CD14-positive monocyte (primary cell): ENCODE data around the gene AVP. TPM values are rescaled to one million over a fixed set of nuclear protein-coding genes. Genes with fewer than 3 reads are reported as not detected.

Experiments
- DNase-seq, 3 donors: peaks; one replicate each; pipeline ENCODE4 v3.0.0-alpha.2; 2011 to 2022
- H2AFZ ChIP-seq: 2 replicates; pipeline ENCODE4 v1.6.0; 2012; ENCODE audit warnings: mild to moderate bottlenecking, low read depth, low read length, inconsistent platforms; ENCODE audit not compliant: insufficient read depth, poor library complexity, severe bottlenecking
- H3K27ac ChIP-seq, 2 donors: 1 replicate in 1 of 2; 2 replicates in 1 of 2; pipeline ENCODE4 v1.5.1; 2012 to 2013; ENCODE audit warnings: low read length in 2 of 2, control low read depth in 1 of 2, inconsistent platforms in 1 of 2, low read depth in 1 of 2, mild to moderate bottlenecking in 1 of 2
- H3K27me3 ChIP-seq, 2 donors: one replicate each; pipeline versions ENCODE4 v1.6.0 to v1.6.1; 2011 to 2013; ENCODE audit warnings: low read length in 2 of 2; ENCODE audit not compliant: control insufficient read depth in 2 of 2, insufficient read depth in 2 of 2
- H3K36me3 ChIP-seq, 2 donors: replicated peaks in 1 of 2; 1 replicate in 1 of 2; 2 replicates in 1 of 2; pipeline versions ENCODE4 v1.5.1 to v1.6.1; 2012 to 2013; ENCODE audit warnings: low read length in 2 of 2, control low read depth in 1 of 2, inconsistent platforms in 1 of 2, mild to moderate bottlenecking in 1 of 2; ENCODE audit not compliant: insufficient read depth in 2 of 2, control insufficient read depth in 1 of 2
- H3K4me1 ChIP-seq, 2 donors: 1 replicate in 1 of 2; 2 replicates in 1 of 2; pipeline versions ENCODE4 v1.5.1 to v1.6.1; 2012 to 2013; ENCODE audit warnings: low read length in 2 of 2, control low read depth in 1 of 2, inconsistent platforms in 1 of 2, mild to moderate bottlenecking in 1 of 2, moderate library complexity in 1 of 2; ENCODE audit not compliant: insufficient read depth in 2 of 2, control insufficient read depth in 1 of 2
- H3K4me2 ChIP-seq: replicated peaks from 2 replicates; pipeline ENCODE3; 2012; ENCODE audit warnings: low read length, moderate library complexity, mild to moderate bottlenecking; ENCODE audit not compliant: poor library complexity, severe bottlenecking; ENCODE audit errors: extremely low read depth
- H3K4me3 ChIP-seq, 3 experiments: fragments of 200-600 bp in 1 of 3; sonication (generic) in 1 of 3; replicated peaks in 1 of 3; 1 replicate in 2 of 3; 2 replicates in 1 of 3; pipeline ENCODE4 v1.5.1; 2011 to 2013; ENCODE audit warnings: low read length in 3 of 3, mild to moderate bottlenecking in 3 of 3, control low read depth in 2 of 3, low read depth in 2 of 3, inconsistent platforms in 1 of 3, moderate library complexity in 1 of 3
- H3K79me2 ChIP-seq: 2 replicates; pipeline ENCODE4 v1.6.0; 2012; ENCODE audit warnings: mild to moderate bottlenecking, control low read depth, inconsistent platforms, low read length, moderate library complexity; ENCODE audit not compliant: insufficient read depth
- H3K9ac ChIP-seq: 2 replicates; pipeline ENCODE4 v1.6.0; 2017; ENCODE audit warnings: low read length, mild to moderate bottlenecking; ENCODE audit not compliant: insufficient read depth, poor library complexity, severe bottlenecking
- H3K9me3 ChIP-seq, 2 donors: replicated peaks in 1 of 2; 1 replicate in 1 of 2; 2 replicates in 1 of 2; pipeline versions ENCODE4 v1.5.1 to v1.6.1; 2012 to 2013; ENCODE audit warnings: low read length in 2 of 2, control low read depth in 1 of 2; ENCODE audit not compliant: control insufficient read depth in 1 of 2, insufficient read depth in 1 of 2
- H4K20me1 ChIP-seq: 2 replicates; pipeline ENCODE4 v1.6.0; 2012; ENCODE audit warnings: mild to moderate bottlenecking, low read length, control low read depth, moderate library complexity; ENCODE audit not compliant: insufficient read depth
- H3K27ac Mint-ChIP-seq, 7 donors: one replicate each; pipeline ENCODE4 v1.8.0; 2020; ENCODE audit warnings: mild to moderate bottlenecking in 7 of 7, mixed read lengths in 7 of 7, moderate library complexity in 6 of 7, inconsistent platforms in 2 of 7
- H3K27me3 Mint-ChIP-seq, 3 donors: one replicate each; pipeline ENCODE4 v1.8.0; 2021 to 2022; ENCODE audit warnings: low read depth in 3 of 3, mild to moderate bottlenecking in 3 of 3, mixed read lengths in 3 of 3, moderate library complexity in 3 of 3, inconsistent platforms in 1 of 3
- H3K36me3 Mint-ChIP-seq, 2 donors: one replicate each; pipeline ENCODE4 v1.8.0; 2020; ENCODE audit warnings: mixed read lengths in 2 of 2, inconsistent platforms in 1 of 2, mild to moderate bottlenecking in 1 of 2
- H3K4me1 Mint-ChIP-seq: one replicate; pipeline ENCODE4 v1.8.0; 2020; ENCODE audit warnings: mild to moderate bottlenecking, mixed read lengths
- H3K4me3 Mint-ChIP-seq, 2 donors: one replicate each; pipeline ENCODE4 v1.8.0; 2020; ENCODE audit warnings: mild to moderate bottlenecking in 2 of 2, mixed read lengths in 2 of 2, moderate library complexity in 1 of 2
- H3K9me3 Mint-ChIP-seq, 7 donors: one replicate each; pipeline ENCODE4 v1.8.0; 2020 to 2022; ENCODE audit warnings: mixed read lengths in 7 of 7, mild to moderate bottlenecking in 6 of 7, moderate library complexity in 6 of 7, inconsistent platforms in 2 of 7
- WGBS: methylation state at CpG from one replicate; pipeline ENCODE4 v1.1.5; 2013; ENCODE audit warnings: missing lambda C conversion rate; ENCODE audit not compliant: insufficient coverage; 5-methylcytosine and 5-hydroxymethylcytosine counted together
- intact Hi-C, 2 donors: fragments of 100-400 bp; cut with micrococcal nuclease; formaldehyde crosslinking; loops; one replicate each; pipeline versions ENCODE4 v1.15.0 to v1.15.1; 2023
- polyA plus RNA-seq, 3 donors: library from polyadenylated mRNA; depleted of rRNA in 1 of 3; unstranded in 2 of 3; stranded (reverse) in 1 of 3; fragments of 300-500 nt in 2 of 3; fragments of >200 nt in 1 of 3; fragmentation: Illumina TruSeq in 2 of 3; gene quantifications; 1 replicate in 2 of 3; 2 replicates in 1 of 3; pipeline ENCODE4 v1.2.3, GENCODE V29; 2012 to 2021
- TF ChIP-seq, protein P1 (sequence below): fragments of 200-600 bp; IDR thresholded peaks from one replicate; pipeline ENCODE4 v1.8.0; 2022; ENCODE audit warnings: antibody characterized with exemption, mild to moderate bottlenecking

AVP gene
- polyA plus RNA-seq, 3 donors: not detected

DNA sequence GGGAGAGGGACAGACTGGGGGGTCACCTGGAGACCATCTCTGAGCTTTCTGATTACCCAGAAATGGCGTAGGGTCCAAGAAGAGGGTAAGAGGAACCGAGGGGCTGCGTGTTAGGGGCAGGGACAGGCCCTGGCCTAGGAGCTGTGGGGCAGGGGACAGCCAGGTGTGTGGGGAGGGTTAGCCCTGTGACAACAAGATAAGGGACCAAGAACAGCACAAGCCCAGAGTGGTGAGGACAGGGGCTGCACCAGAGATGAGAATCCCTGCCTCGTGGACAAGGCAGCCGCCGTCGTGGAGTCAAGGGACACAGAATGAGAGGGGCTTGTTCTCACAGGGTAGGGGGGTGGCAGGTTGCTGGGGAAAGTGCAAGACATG lies 449 bp upstream of the AVP start:
- Histone ChIP-seq H3K27me3 (peaks cover 26 to 55% of the 10 kb centered on the region in 2 donors), H4K20me1 (no peaks in the 10 kb centered on the region), H3K9me3 (peaks cover 7 to 27% of the 10 kb centered on the region in 2 donors), H2AFZ (no peak overlapping the region), H3K4me2 (no peak overlapping the region), H3K4me1 (peaks cover 21 to 25% of the 10 kb centered on the region in 2 donors), H3K4me3 (no peak overlapping the region), H3K9ac (no peak overlapping the region), H3K79me2 (no peaks in the 10 kb centered on the region), H3K36me3 (no peaks in the 10 kb centered on the region), H3K27ac (no peak overlapping the region)
- H3K4me1 Mint-ChIP-seq: peaks cover 23% of the 10 kb centered on the region
- WGBS: 63% methylated on average over 3 of the region's 7 CpGs
- DNase-seq: no peak
- H3K27ac Mint-ChIP-seq: peak overlapping the region in 1 of 7 donors; percentile 35
- intact Hi-C loops: no loop called here
- peaks cover 0 to 20% (median 11%) of the 10 kb centered on the region in 7 donors for H3K9me3 Mint-ChIP-seq
- TF ChIP-seq, protein P1, sequence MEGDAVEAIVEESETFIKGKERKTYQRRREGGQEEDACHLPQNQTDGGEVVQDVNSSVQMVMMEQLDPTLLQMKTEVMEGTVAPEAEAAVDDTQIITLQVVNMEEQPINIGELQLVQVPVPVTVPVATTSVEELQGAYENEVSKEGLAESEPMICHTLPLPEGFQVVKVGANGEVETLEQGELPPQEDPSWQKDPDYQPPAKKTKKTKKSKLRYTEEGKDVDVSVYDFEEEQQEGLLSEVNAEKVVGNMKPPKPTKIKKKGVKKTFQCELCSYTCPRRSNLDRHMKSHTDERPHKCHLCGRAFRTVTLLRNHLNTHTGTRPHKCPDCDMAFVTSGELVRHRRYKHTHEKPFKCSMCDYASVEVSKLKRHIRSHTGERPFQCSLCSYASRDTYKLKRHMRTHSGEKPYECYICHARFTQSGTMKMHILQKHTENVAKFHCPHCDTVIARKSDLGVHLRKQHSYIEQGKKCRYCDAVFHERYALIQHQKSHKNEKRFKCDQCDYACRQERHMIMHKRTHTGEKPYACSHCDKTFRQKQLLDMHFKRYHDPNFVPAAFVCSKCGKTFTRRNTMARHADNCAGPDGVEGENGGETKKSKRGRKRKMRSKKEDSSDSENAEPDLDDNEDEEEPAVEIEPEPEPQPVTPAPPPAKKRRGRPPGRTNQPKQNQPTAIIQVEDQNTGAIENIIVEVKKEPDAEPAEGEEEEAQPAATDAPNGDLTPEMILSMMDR: no peak
- H3K36me3 Mint-ChIP-seq: peaks cover 0 to 9% of the 10 kb centered on the region in 2 donors
- H3K4me3 Mint-ChIP-seq: peak overlapping the region in 1 of 2 donors; percentile 62
- H3K27me3 Mint-ChIP-seq: peaks cover 56 to 63% (median 59%) of the 10 kb centered on the region in 3 donors

DNA sequence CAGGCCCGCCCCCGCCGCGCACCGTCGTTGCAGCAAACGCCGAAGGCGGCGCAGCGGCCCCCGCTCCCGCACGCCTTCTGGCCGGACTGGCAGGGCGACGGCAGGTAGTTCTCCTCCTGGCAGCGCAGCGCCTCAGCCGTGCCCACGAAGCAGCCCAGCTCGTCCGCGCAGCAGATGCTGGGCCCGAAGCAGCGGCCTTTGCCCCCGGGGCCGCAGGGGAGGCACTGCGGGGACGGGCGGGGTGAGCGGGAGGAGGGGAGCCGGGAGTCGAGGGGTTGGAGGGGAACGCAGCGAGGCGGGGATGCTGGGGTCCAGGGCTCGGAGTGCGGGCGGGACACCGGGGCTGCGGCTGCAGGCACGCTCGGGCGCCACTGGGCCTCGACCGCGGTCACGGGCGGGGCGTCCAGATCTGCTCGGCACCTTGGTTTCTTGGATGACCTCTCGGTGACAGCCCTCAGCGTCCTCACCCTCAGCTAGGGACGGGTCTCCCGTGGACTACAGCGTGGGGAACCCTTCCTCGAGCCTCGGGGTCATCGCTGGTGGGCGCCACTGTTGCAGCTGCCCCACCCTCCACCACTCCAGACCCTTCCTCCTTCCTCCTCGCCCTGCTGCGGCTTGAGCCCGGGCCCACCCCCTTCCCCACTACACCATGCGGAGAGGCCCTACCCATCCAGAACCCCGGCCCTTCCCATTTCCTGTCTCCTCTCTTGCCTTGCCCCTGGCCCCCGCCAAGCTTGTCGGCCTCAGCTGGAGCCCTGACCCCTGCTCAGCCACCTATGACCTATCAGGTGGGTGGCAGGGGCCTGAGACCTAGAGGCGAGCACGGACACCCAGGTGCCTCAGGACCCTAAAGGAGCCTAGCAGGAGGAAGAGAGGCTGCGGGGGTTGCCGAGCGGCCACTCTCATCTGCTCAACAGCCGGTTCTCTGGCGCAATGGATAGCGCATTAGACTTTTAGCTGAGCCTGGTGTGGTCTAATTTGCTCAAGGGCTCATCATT lies 1.3 kb downstream of the AVP start:
- Mint-ChIP-seq H3K4me1 (peaks cover 23% of the 10 kb centered on the region), H3K27ac (no peak overlapping the region)
- no peak overlapping the region for H3K9ac ChIP-seq

More for the DNA sequence above, 1.3 kb downstream of the AVP start:
- H3K9me3 ChIP-seq: peaks cover 7 to 27% of the 10 kb centered on the region in 2 donors
- peak overlapping the region in 1 of 3 experiments; percentile 56 for H3K4me3 ChIP-seq
- H3K27me3 ChIP-seq: peaks cover 26 to 62% of the 10 kb centered on the region in 2 donors
- H3K36me3 ChIP-seq: no peaks in the 10 kb centered on the region
- DNase-seq: no peak
- H4K20me1 ChIP-seq: no peaks in the 10 kb centered on the region
- no peak overlapping the region for H3K27ac ChIP-seq
- WGBS: under 1% methylated on average over 71 of the region's 76 CpGs
- Mint-ChIP-seq H3K4me3 (peak overlapping the region; percentile 47 to 83), H3K9me3 (peaks cover 0 to 20% (median 11%) of the 10 kb centered on the region in 7 donors), H3K27me3 (peaks cover 57 to 68% (median 66%) of the 10 kb centered on the region in 3 donors), H3K36me3 (peaks cover 0 to 9% of the 10 kb centered on the region in 2 donors)
- intact Hi-C loops: no loop called here
- H3K79me2 ChIP-seq: no peaks in the 10 kb centered on the region
- peaks cover 21 to 25% of the 10 kb centered on the region in 2 donors for H3K4me1 ChIP-seq
- TF ChIP-seq, protein P1: no peak
- H2AFZ ChIP-seq: peak overlapping the region; percentile 46
- peak overlapping the region; percentile 62 for H3K4me2 ChIP-seq
